K562 (cell line): ENCODE data around the gene WWOX. TPM values are rescaled to one million over a fixed set of nuclear protein-coding genes. Genes with fewer than 3 reads are reported as not detected.

ENCODE experiments used
- ATAC-seq: fragments of 200-7000 bp; cut with Tn5 transposase; 3 replicates; pipeline ENCODE4 v1.9.1; 2020; ENCODE audit warnings: moderate library complexity
- BruUV-seq: library from RNA; stranded (reverse); fragments of 400-500 nt; replicated peaks from 2 replicates; lab custom pipeline; 2021; lab: Mats Ljungman, UMichigan
- CTCF ChIA-PET: fragments of 300-600 bp; formaldehyde crosslinking; extraction: SDS; loops from one replicate; lab custom pipeline; 2021; ENCODE audit warnings: low intra/inter-chr PET ratio; lab: Yijun Ruan, JAX
- POLR2A ChIA-PET: fragments of 300-600, 350-650 bp; sonication (Branson Sonifier 250); formaldehyde crosslinking; extraction: SDS; loops from one replicate; lab custom pipeline; 2021; ENCODE audit warnings: antibody characterized with exemption, inconsistent platforms; lab: Yijun Ruan, JAX
- DNase-seq, 4 experiments: peaks; one replicate each; pipeline versions ENCODE4 v3.0.0 to v3.0.0-alpha.2; 2011 to 2018; ENCODE audit warnings: low spot score in 3 of 4, mixed read lengths in 3 of 4; ENCODE audit errors: extremely low read depth in 1 of 4
- FAIRE-seq: peaks from 2 replicates; lab custom pipeline; 2011; peaks lifted over from hg19 to GRCh38; lab: Jason Lieb, UNC
- H2AFZ ChIP-seq: 2 replicates; pipeline ENCODE4 v1.6.0; 2011; ENCODE audit warnings: low read depth, low read length, control low read depth, inconsistent platforms
- H3K27ac ChIP-seq: fragments of 200-600 bp; 3 replicates; pipeline ENCODE4 v1.8.0; 2011; ENCODE audit warnings: low read depth, mild to moderate bottlenecking, control low read depth, inconsistent platforms, low read length, moderate library complexity, mixed read lengths; ENCODE audit errors: extremely low read depth
- H3K27me3 ChIP-seq, 2 experiments: fragments of 300-600 bp in 1 of 2; 2 replicates in 1 of 2; 3 replicates in 1 of 2; pipeline versions ENCODE4 v1.6.0 to v1.8.0; 2011; ENCODE audit warnings: inconsistent platforms in 2 of 2, low read length in 2 of 2, mild to moderate bottlenecking in 1 of 2, mixed read lengths in 1 of 2, moderate library complexity in 1 of 2; ENCODE audit not compliant: control insufficient read depth in 2 of 2, insufficient read depth in 2 of 2
- H3K36me3 ChIP-seq: fragments of 300-600 bp; 3 replicates; pipeline ENCODE4 v1.8.0; 2011; ENCODE audit warnings: mild to moderate bottlenecking, low read length, inconsistent platforms; ENCODE audit not compliant: control insufficient read depth, insufficient read depth
- H3K4me1 ChIP-seq, 2 experiments: fragments of 200-600 bp in 1 of 2; replicated peaks in 1 of 2; 2 replicates in 1 of 2; 3 replicates in 1 of 2; pipeline versions ENCODE4 v1.5.1 to v1.8.0; 2011; ENCODE audit warnings: inconsistent platforms in 2 of 2, low read length in 2 of 2, mild to moderate bottlenecking in 1 of 2, mixed read lengths in 1 of 2, moderate library complexity in 1 of 2; ENCODE audit not compliant: control insufficient read depth in 2 of 2, insufficient read depth in 2 of 2
- H3K4me2 ChIP-seq: 2 replicates; pipeline ENCODE4 v1.6.1; 2011; ENCODE audit warnings: low read length, control low read depth, inconsistent platforms, mixed read lengths; ENCODE audit not compliant: insufficient read depth
- H3K4me3 ChIP-seq: fragments of 200-600 bp; sonication (generic), shearing (Covaris generic); 2 replicates; pipeline ENCODE4 v1.5.1; 2016; ENCODE audit warnings: control low read depth, inconsistent platforms
- H3K79me2 ChIP-seq: fragments of 200-600 bp; 3 replicates; pipeline ENCODE4 v1.8.0; 2011; ENCODE audit warnings: low read length, inconsistent platforms; ENCODE audit not compliant: control insufficient read depth, insufficient read depth
- H3K9ac ChIP-seq, 2 experiments: 2 replicates each; pipeline versions ENCODE4 v1.6.0 to v1.6.1; 2011; ENCODE audit warnings: low read depth in 2 of 2, low read length in 2 of 2, control low read depth in 1 of 2, inconsistent platforms in 1 of 2, mild to moderate bottlenecking in 1 of 2, mixed read lengths in 1 of 2; ENCODE audit not compliant: insufficient read depth in 1 of 2
- H3K9me1 ChIP-seq: one replicate; pipeline ENCODE4 v1.6.0; 2011; ENCODE audit warnings: inconsistent platforms, mild to moderate bottlenecking, low read length, moderate library complexity; ENCODE audit not compliant: control insufficient read depth, insufficient read depth
- H3K9me3 ChIP-seq: replicated peaks from 2 replicates; pipeline ENCODE4 v1.5.1; 2011; ENCODE audit warnings: low read depth, low read length, inconsistent platforms; ENCODE audit not compliant: control insufficient read depth, insufficient read depth
- H4K20me1 ChIP-seq: replicated peaks from 2 replicates; pipeline ENCODE4 v1.6.1; 2011; ENCODE audit warnings: low read length, inconsistent platforms, mixed read lengths; ENCODE audit not compliant: control insufficient read depth, insufficient read depth
- BHLHE40 ChIP-seq: IDR thresholded peaks from 2 replicates; pipeline ENCODE4 v1.6.1; 2011; ENCODE audit warnings: low read length, improper control_type of control experiment
- CBX8 ChIP-seq: fragments of 200-600 bp; sonication (generic); IDR thresholded peaks from 2 replicates; pipeline ENCODE4 v1.6.1; 2012; ENCODE audit warnings: borderline replicate concordance, mixed run types, low read depth, mild to moderate bottlenecking, moderate library complexity, mixed read lengths, low read length, control low read depth, inconsistent platforms; ENCODE audit not compliant: poor library complexity, severe bottlenecking; ENCODE audit errors: extremely low read depth
- CSDE1 ChIP-seq, 2 experiments: fragments of 450-650 bp; IDR thresholded peaks; 2 replicates each; pipeline ENCODE4 v1.6.1; 2016; ENCODE audit warnings: mild to moderate bottlenecking in 1 of 2
- ELK1 ChIP-seq: sonication (generic); formaldehyde crosslinking; IDR thresholded peaks from 2 replicates; pipeline ENCODE4 v1.8.1; 2022; ENCODE audit warnings: missing genetic modification reagents
- ETV1 ChIP-seq: fragments of 450-650 bp; conservative IDR thresholded peaks from 2 replicates; pipeline ENCODE4 v1.6.1; 2016; ENCODE audit warnings: missing genetic modification characterization, control low read depth, low read depth, missing compliant biosample characterization
- HLTF ChIP-seq: fragments of 450-650 bp; IDR thresholded peaks from 2 replicates; pipeline ENCODE4 v1.6.1; 2016
- HMBOX1 ChIP-seq: sonication (generic); IDR thresholded peaks from 2 replicates; pipeline ENCODE4 v1.6.1; 2016
- MEF2A ChIP-seq: IDR thresholded peaks from 2 replicates; pipeline ENCODE4 v1.6.1; 2011; ENCODE audit warnings: low read depth, mild to moderate bottlenecking, low read length, moderate library complexity; ENCODE audit not compliant: control insufficient read depth
- MTA1 ChIP-seq: fragments of 450-650 bp; IDR thresholded peaks from 2 replicates; pipeline ENCODE4 v1.6.1; 2017; ENCODE audit warnings: borderline replicate concordance
- POLR2A ChIP-seq: fragments of 450-650 bp; conservative IDR thresholded peaks from 2 replicates; pipeline ENCODE4 v1.6.1; 2016
- PTBP1 ChIP-seq: fragments of 200-400 bp; formaldehyde crosslinking; IDR thresholded peaks from 2 replicates; pipeline ENCODE4 v1.6.1; 2017; ENCODE audit warnings: low read depth, low read length
- RBFOX2 ChIP-seq: fragments of 200-400 bp; formaldehyde crosslinking; IDR thresholded peaks from 2 replicates; pipeline ENCODE4 v1.6.1; 2017; ENCODE audit warnings: low read depth, mild to moderate bottlenecking, low read length, moderate library complexity
- RBM25 ChIP-seq: fragments of 200-400 bp; formaldehyde crosslinking; IDR thresholded peaks from 2 replicates; pipeline ENCODE4 v1.6.1; 2018; ENCODE audit warnings: low read length, low read depth, moderate library complexity; ENCODE audit not compliant: severe bottlenecking
- RUNX1 ChIP-seq: sonication (generic); IDR thresholded peaks from 2 replicates; pipeline ENCODE4 v1.6.1; 2016; ENCODE audit warnings: antibody characterized with exemption, low read depth
- SNIP1 ChIP-seq: fragments of 450-650 bp; IDR thresholded peaks from 2 replicates; pipeline ENCODE4 v1.7.1; 2017; ENCODE audit warnings: low read depth, mild to moderate bottlenecking
- YY1 ChIP-seq, 3 experiments: IDR thresholded peaks; 2 replicates each; pipeline ENCODE4 v1.6.1; 2011; ENCODE audit warnings: low read length in 2 of 3, mild to moderate bottlenecking in 2 of 3, moderate library complexity in 2 of 3, borderline replicate concordance in 1 of 3, control low read depth in 1 of 3, low read depth in 1 of 3; ENCODE audit not compliant: insufficient read depth in 3 of 3, insufficient replicate concordance in 2 of 3, control insufficient read depth in 1 of 3, insufficient read length in 1 of 3; ENCODE audit errors: extremely low read depth in 1 of 3
- ZHX1 ChIP-seq: fragments of 150-350 bp; conservative IDR thresholded peaks from 2 replicates; pipeline ENCODE4 v1.6.1; 2014; ENCODE audit warnings: low read length
- ZNF586 ChIP-seq: fragments of 450-650 bp; formaldehyde crosslinking; conservative IDR thresholded peaks from 2 replicates; pipeline ENCODE4 v1.4.0; 2020; ENCODE audit warnings: mild to moderate bottlenecking, moderate library complexity
- WGBS: fragments of 100-300 bp; shearing (Covaris generic); methylation state at CpG from one replicate; pipeline ENCODE4 v1.1.6; 2016; ENCODE audit warnings: low coverage, mixed read lengths; ENCODE audit not compliant: insufficient coverage; ENCODE audit errors: missing lambda C conversion rate; 5-methylcytosine and 5-hydroxymethylcytosine counted together
- in situ Hi-C: fragments of 300-500 bp; cut with MboI; formaldehyde crosslinking; loops from 4 replicates; pipeline ENCODE4 v1.15.0; 2018; ENCODE audit warnings: inconsistent platforms, mixed read lengths
- intact Hi-C: fragments of 100-400 bp; cut with micrococcal nuclease; formaldehyde crosslinking; loops from 2 replicates; pipeline ENCODE4 v1.14.2; 2022
- polyA plus RNA-seq, 8 experiments: library from polyadenylated mRNA; depleted of rRNA in 4 of 8; stranded (reverse) in 5 of 8; unstranded in 3 of 8; fragments of >200 nt; fragmentation: Nextera tagmentation in 2 of 8; fragmentation: Illumina TruSeq in 1 of 8; extraction: Ambion mirVana in 2 of 8; extraction: Trizol in 1 of 8; gene quantifications; 2 replicates each; pipeline versions ENCODE4 v1.2.1 to v1.2.3, GENCODE V29; 2011 to 2014; ENCODE audit warnings: inconsistent platforms in 1 of 8, missing spikeins in 1 of 8
- total RNA-seq, 7 experiments: library from RNA; depleted of rRNA in 6 of 7; stranded (reverse); fragments of >200 nt in 6 of 7; fragmentation: Illumina TruSeq in 2 of 7; extraction: Trizol in 2 of 7; gene quantifications; 2 replicates each; pipeline versions ENCODE4 v1.2.1 to v1.2.3, GENCODE V29; 2011 to 2021; ENCODE audit warnings: low replicate concordance in 1 of 7

Gene WWOX
- total and polyA plus RNA-seq, 9 of the 15 experiments (the other 6 are each of a cell fraction or from before 2014, with no cell fraction given): 1.6 to 22.7 (median 8.1) TPM

GRCh38 chr16:78594191-78594590 is 494.7 kb downstream of the WWOX start:
- ATAC-seq (no peak), FAIRE-seq (no peak)
- H3K9me3 ChIP-seq: no peaks in the 10 kb centered on the region
- TF ChIP-seq MTA1 (no peak), RBFOX2 (no peak), HMBOX1 (no peak), CSDE1 (IDR thresholded peaks at IDR 0.05) (no peak), POLR2A (no peak), SNIP1 (no peak), CBX8 (no peak), ETV1 (tag) (no peak), PTBP1 (no peak), HLTF (no peak), YY1 (IDR thresholded peaks at IDR 0.05; ENCODE audit: borderline replicate concordance in 1 of 3, control insufficient read depth in 1 of 3, extremely low read depth in 1 of 3, insufficient read depth in 3 of 3, insufficient read length in 1 of 3, insufficient replicate concordance in 2 of 3, low read depth in 1 of 3, low read length in 2 of 3) (no peak), MEF2A (no peak), RBM25 (no peak), BHLHE40 (no peak), ZNF586 (no peak), ELK1 (CRISPR knock-in tag) (no peak), ZHX1 (no peak), RUNX1 (no peak)

More at GRCh38 chr16:78594191-78594590, 494.7 kb downstream of the WWOX start:
- DNase-seq: no peak
- intact Hi-C loops (no loop called here), in situ Hi-C loops (no loop called here)
- Histone ChIP-seq H3K9ac (no peak overlapping the region), H3K4me1 (no peaks in the 10 kb centered on the region), H3K79me2 (no peaks in the 10 kb centered on the region), H4K20me1 (no peaks in the 10 kb centered on the region; the same call in 1 of the 2 replicates), H3K4me3 (no peak overlapping the region), H3K4me2 (no peak overlapping the region), H2AFZ (no peak overlapping the region), H3K27me3 (peaks cover 0 to 13% of the 10 kb centered on the region in 2 experiments; a peak in 3 of 5 replicates), H3K9me1 (peaks cover 5% of the 10 kb centered on the region), H3K27ac (no peak overlapping the region), H3K36me3 (no peaks in the 10 kb centered on the region)
- ChIA-PET CTCF (no interaction called here), POLR2A (no interaction called here)
- 3% methylated on average over 4 of the region's 7 CpGs for WGBS
- no TSS peak for BruUV-seq
